GM12872 (cell line): ENCODE results near the gene PAIP1.

Experiments
- TF ChIP-seq, protein P1 (sequence below): IDR thresholded peaks from 3 replicates; pipeline ENCODE4 v1.5.1; 2011; ENCODE audit warnings: low read depth, mild to moderate bottlenecking, low read length, moderate library complexity; ENCODE audit not compliant: insufficient read depth

Gene PAIP1

DNA sequence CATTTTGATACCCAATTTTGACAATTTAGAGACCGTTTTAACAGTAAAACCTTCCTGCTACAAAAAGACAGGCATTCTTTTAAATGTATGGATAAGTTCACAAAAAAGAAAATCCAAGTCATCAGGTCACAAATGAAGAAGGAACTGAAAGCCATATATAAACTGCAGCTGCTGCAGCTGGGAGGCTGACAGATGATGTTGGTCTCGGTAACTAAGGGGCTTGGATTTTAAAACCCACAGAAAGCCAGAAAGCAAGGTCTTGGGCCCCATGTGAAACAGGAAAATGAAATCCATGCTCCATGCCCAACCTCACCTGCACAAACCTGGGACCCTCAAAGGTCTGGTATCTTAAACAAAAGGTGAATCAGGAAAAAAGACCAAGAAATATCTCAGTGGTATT, 26.2 kb downstream of the PAIP1 start:
- TF ChIP-seq, protein P1, sequence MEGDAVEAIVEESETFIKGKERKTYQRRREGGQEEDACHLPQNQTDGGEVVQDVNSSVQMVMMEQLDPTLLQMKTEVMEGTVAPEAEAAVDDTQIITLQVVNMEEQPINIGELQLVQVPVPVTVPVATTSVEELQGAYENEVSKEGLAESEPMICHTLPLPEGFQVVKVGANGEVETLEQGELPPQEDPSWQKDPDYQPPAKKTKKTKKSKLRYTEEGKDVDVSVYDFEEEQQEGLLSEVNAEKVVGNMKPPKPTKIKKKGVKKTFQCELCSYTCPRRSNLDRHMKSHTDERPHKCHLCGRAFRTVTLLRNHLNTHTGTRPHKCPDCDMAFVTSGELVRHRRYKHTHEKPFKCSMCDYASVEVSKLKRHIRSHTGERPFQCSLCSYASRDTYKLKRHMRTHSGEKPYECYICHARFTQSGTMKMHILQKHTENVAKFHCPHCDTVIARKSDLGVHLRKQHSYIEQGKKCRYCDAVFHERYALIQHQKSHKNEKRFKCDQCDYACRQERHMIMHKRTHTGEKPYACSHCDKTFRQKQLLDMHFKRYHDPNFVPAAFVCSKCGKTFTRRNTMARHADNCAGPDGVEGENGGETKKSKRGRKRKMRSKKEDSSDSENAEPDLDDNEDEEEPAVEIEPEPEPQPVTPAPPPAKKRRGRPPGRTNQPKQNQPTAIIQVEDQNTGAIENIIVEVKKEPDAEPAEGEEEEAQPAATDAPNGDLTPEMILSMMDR, result no peak

DNA sequence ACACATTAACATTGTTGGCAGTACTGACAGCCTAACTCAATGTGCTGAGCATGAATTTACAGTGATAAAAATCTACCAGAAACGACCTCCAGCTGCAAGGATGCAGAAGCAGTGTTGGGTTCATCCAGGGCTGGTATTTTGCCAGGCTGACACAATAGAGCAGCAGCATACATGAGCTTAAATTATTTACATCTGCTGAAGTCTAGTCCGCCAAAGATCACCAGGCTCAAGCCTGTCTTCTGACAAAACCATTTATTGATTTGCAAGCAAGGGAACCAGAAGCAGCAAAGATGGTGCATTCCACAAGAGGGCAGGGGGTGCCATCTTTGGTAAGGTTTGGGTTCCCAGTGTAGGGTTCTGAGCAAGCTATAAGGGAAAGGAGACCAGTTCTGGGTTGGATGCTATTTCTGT, 33.2 kb downstream of the PAIP1 start:
- TF ChIP-seq, protein P1, result no peak

DNA sequence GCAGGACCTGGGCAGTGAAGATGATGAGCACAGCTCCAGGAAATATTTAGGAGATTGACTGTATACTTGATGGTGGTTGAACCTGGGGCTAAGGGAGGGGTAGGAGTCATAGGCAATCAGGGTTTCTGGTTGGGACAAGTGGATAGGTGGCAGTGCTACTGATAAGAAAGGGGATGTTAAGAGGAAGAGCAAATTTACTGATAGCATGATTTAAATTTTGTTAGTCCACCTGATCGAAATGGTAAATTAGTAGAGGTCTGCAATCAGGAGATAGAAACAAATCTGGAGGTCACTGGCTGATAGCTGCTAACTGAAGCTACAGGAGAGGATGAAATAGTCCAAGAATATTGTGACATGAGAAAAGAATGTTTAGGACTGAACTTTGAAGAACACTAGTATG, 36.3 kb downstream of the PAIP1 start:
- TF ChIP-seq, protein P1, result no peak

DNA sequence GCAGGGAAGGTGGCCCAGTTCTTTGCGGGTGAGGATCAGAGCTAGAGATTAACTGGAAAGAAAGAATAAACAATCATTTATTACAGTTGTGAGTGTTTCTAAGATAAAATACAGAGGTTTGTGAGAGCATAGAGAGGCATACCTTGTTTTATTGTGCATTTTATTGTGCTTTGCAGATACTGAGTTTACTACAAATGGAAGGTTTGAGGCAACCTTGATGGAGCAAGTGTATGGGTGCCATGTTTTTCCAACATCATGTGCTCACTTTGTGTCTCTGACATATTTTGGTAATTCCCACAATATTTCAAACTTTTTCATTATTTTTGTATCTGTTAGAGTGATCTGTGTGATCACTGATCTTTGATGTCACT, 41.2 kb downstream of the PAIP1 start:
- TF ChIP-seq, protein P1, result no peak

DNA sequence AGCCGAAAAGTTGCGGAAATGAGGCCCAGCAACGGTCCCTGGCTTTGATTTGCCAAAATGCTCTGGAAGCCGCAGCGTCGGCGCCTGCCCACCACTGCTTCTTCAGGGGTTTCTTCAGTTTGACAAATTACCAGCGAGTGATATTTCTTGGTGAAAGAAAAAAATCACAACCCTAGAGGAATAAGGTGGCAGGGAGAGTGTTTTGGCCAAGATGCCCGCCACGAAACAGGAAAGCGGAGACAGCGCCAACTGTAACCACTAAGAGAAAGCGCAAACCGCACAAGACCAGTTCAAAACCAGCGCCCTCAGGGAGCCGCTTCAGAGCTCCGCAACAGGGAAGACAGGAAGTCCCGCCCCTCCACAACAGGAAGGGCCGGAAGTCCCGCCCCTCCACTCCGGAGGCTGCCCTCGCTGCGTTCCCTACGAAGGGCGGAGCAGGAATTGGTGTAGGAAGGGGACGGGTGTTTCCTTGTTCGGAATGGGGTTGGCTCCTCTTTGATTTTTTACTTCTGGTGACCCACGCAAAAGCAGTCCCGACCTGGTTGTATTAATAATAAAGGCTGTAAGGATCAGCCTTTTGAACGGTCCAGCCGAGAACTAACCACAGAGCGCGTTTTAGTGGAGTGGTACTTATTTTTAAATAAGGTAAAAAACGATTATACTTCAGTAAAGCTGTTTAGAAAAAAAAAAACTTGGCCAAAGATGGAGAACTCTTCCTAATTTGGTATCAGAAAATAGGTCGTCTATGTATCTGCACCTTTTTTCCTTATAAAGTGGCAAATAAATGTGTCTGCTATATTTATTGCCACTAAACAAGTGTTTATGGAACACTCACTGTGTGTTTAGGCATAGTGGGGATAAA, 41.8 kb downstream of the PAIP1 start, which contains the start of gene C5orf34:
Gene C5orf34 (minus strand): TSS at position 333 of the 862 bp plus-strand sequence. CDS start 5,809 bp downstream, outside the sequence.
- TF ChIP-seq, protein P1, result no peak

DNA sequence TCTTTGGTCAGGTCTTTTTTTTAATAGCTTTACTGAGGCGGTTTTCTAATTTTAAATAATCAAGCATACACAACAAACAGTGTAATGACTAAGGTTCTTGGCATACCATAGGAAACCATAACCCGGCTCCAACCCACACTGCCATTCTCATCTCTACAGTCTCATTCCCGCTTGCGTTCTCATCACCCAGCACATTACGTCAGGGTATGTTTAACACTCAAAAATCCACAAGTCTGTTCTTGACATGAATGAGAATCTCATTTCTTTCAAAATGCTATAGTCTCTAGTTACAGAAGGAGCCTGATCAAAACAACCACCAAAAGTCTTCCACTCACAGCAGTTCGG, 42.4 kb downstream of the PAIP1 start:
- TF ChIP-seq, protein P1, result no peak

DNA sequence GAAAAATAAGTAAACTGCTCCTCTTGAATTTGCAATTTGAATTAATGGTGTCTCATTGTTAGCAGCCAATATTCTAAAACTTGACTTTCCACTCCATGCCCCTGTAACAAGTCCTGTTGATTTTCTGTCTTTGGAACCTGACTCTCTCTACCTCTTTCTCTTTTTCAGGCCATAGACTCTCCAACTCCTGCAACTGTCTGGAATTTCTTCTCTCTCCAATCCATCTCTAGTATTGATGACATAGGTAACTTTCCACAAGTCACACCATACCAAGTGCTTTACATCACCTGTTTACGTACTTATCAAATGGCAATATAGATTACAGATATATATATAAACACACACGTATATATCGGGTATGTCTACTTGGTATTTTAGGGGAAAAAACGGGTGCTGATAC, 42.9 kb downstream of the PAIP1 start:
- TF ChIP-seq, protein P1, result no peak
